ENCODE results near the gene SERINC5. TPM values are rescaled to one million over a fixed set of nuclear protein-coding genes. Genes with fewer than 3 reads are reported as not detected.
"Not testable (repeated sequence)": the region's sequence is repeated elsewhere in the genome, so short reads cannot be mapped to it uniquely, and the experiment has no call there.

Gene SERINC5
- total RNA-seq, 1 experiment from 2014 or later, result 5.7 TPM

DNA sequence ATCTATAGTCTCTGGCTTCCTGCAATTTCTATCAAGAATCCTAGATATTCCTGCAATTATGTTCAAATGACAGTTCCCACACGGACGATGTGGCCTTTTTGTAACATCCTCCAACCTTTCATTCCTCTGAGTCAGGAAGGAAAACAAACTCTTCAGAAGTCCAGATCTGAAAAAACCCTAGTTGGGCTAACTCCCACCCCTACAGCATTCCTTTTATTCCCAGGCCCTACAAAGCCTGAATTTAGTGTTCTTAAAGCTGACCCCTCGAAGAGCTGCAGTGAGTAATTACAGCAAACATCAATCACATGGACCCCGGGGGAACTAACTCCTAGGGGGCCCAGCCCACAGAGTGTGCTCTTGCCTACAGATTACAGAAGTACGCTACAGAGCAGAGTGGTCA lies 99.7 kb downstream of the SERINC5 start:
- no TSS peak for BruUV-seq (replicated peaks)

DNA sequence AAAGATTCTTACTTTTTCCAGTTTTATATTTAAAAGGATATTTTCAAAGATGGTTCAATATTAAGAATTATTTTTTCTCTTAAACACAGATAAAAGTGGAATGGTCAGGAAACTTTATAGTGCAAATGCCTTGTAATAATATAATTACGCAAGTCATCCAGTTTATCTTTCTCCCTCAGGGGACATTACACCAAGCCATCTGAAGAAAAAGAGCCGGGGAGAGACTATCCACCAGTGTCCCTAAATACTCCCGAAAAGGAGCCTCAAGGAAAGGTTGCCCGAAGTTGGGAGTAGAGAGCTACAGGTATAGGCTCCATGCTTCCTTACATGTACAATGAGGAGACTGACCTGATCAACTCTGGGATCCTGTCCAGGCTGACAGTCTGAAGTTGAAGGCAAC lies 101.1 kb downstream of the SERINC5 start:
- no TSS peak for BruUV-seq (replicated peaks)

More for the DNA sequence above, 99.7 kb downstream of the SERINC5 start:
- Histone ChIP-seq H3K4me3 (ENCODE audit: low read length) (no peak overlapping the region), H3K4me2 (ENCODE audit: low read length) (no peak overlapping the region), H3K79me2 (ENCODE audit: low read length) (no peaks in the 10 kb centered on the region), H3F3A (ENCODE audit: low read length, unreplicated experiment) (no peaks in the 10 kb centered on the region), H3K27ac (ENCODE audit: low read length) (no peak overlapping the region), H3K9ac (ENCODE audit: low read length) (no peak overlapping the region), H3K9me2 (replicated peaks; ENCODE audit: low read length) (no peaks in the 10 kb centered on the region), H3K4me1 (ENCODE audit: insufficient read depth, low read length) (no peaks in the 10 kb centered on the region), H3K36me3 (ENCODE audit: low read depth, low read length) (no peaks in the 10 kb centered on the region), H3K9me3 (ENCODE audit: low read length) (no peaks in the 10 kb centered on the region), H4K20me1 (ENCODE audit: low read length) (no peaks in the 10 kb centered on the region), H3K27me3 (ENCODE audit: low read length) (no peaks in the 10 kb centered on the region), H2AFZ (ENCODE audit: low read length) (no peak overlapping the region)
- DNase-seq (no peak), ATAC-seq (no peak)
- TF ChIP-seq, protein P1, sequence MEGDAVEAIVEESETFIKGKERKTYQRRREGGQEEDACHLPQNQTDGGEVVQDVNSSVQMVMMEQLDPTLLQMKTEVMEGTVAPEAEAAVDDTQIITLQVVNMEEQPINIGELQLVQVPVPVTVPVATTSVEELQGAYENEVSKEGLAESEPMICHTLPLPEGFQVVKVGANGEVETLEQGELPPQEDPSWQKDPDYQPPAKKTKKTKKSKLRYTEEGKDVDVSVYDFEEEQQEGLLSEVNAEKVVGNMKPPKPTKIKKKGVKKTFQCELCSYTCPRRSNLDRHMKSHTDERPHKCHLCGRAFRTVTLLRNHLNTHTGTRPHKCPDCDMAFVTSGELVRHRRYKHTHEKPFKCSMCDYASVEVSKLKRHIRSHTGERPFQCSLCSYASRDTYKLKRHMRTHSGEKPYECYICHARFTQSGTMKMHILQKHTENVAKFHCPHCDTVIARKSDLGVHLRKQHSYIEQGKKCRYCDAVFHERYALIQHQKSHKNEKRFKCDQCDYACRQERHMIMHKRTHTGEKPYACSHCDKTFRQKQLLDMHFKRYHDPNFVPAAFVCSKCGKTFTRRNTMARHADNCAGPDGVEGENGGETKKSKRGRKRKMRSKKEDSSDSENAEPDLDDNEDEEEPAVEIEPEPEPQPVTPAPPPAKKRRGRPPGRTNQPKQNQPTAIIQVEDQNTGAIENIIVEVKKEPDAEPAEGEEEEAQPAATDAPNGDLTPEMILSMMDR (conservative IDR thresholded peaks at IDR 0.05; ENCODE audit: low read depth, low read length), result no peak
- no peak for TF ChIP-seq EZH2 (IDR thresholded peaks at IDR 0.05; ENCODE audit: low read length, unreplicated experiment)
- TF ChIP-seq EZH2phosphoT487 (IDR thresholded peaks at IDR 0.05; ENCODE audit: borderline replicate concordance, low read length), result no peak
- CTCF ChIA-PET, result no interaction called here
- intact Hi-C loops (cut with micrococcal nuclease), result no loop called here
- POLR2A ChIA-PET (ENCODE audit: unreplicated experiment), result no interaction called here

DNA sequence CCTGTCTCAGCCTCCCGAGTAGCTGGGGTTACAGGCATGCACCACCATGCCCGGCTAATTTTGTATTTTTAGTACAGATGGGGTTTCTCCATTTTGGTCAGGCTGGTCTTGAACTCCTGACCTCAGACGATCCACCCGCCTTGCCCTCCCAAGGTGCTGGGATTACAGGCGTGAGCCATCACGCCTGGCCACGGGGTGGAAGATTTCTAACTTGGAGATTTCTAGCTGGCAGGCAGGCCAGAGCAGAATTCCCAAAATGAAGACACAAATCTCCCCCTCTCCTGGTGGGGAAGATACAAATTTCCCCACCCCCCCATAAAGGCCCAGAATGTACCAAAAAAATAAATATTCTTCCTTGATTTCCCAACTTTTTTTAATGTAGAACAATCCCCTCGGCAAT lies 101.6 kb downstream of the SERINC5 start:
- H3K9me2 ChIP-seq (replicated peaks; ENCODE audit: low read length); H3F3A ChIP-seq (ENCODE audit: low read length, unreplicated experiment); H2AFZ ChIP-seq (ENCODE audit: low read length); CTCF ChIA-PET; intact Hi-C loops (cut with micrococcal nuclease); H3K4me3 ChIP-seq (ENCODE audit: low read length); H3K79me2 ChIP-seq (ENCODE audit: low read length); DNase-seq; H3K9me3 ChIP-seq (ENCODE audit: low read length); H3K4me1 ChIP-seq (ENCODE audit: insufficient read depth, low read length); BruUV-seq (replicated peaks); H3K36me3 ChIP-seq (ENCODE audit: low read depth, low read length); H3K9ac ChIP-seq (ENCODE audit: low read length); H3K27me3 ChIP-seq (ENCODE audit: low read length); H3K27ac ChIP-seq (ENCODE audit: low read length); POLR2A ChIA-PET (ENCODE audit: unreplicated experiment); ATAC-seq; H4K20me1 ChIP-seq (ENCODE audit: low read length); H3K4me2 ChIP-seq (ENCODE audit: low read length): not testable (repeated sequence)

More for the DNA sequence above, 101.1 kb downstream of the SERINC5 start:
- no peaks in the 10 kb centered on the region for H4K20me1 ChIP-seq (ENCODE audit: low read length)
- ATAC-seq, result no peak
- H3K27ac ChIP-seq (ENCODE audit: low read length), result no peak overlapping the region
- no peak overlapping the region for H3K9ac ChIP-seq (ENCODE audit: low read length)
- H3K9me3 ChIP-seq (ENCODE audit: low read length), result no peaks in the 10 kb centered on the region
- H3K9me2 ChIP-seq (replicated peaks; ENCODE audit: low read length), result no peaks in the 10 kb centered on the region
- H3K27me3 ChIP-seq (ENCODE audit: low read length), result no peaks in the 10 kb centered on the region
- ChIA-PET CTCF (no interaction called here), POLR2A (ENCODE audit: unreplicated experiment) (no interaction called here)
- DNase-seq, result no peak
- H3F3A ChIP-seq (ENCODE audit: low read length, unreplicated experiment), result no peaks in the 10 kb centered on the region
- no peak overlapping the region for H3K4me3 ChIP-seq (ENCODE audit: low read length)
- no peaks in the 10 kb centered on the region for H3K79me2 ChIP-seq (ENCODE audit: low read length)
- TF ChIP-seq, protein P1 (conservative IDR thresholded peaks at IDR 0.05; ENCODE audit: low read depth, low read length), result no peak
- TF ChIP-seq EZH2phosphoT487 (IDR thresholded peaks at IDR 0.05; ENCODE audit: borderline replicate concordance, low read length) (no peak), EZH2 (IDR thresholded peaks at IDR 0.05; ENCODE audit: low read length, unreplicated experiment) (no peak)
- H2AFZ ChIP-seq (ENCODE audit: low read length), result no peak overlapping the region
- H3K4me1 ChIP-seq (ENCODE audit: insufficient read depth, low read length), result no peaks in the 10 kb centered on the region
- no peaks in the 10 kb centered on the region for H3K36me3 ChIP-seq (ENCODE audit: low read depth, low read length)
- no peak overlapping the region for H3K4me2 ChIP-seq (ENCODE audit: low read length)
- intact Hi-C loops (cut with micrococcal nuclease), result no loop called here
